H9 (cell line): ENCODE data around the gene UCKL1. TPM values are rescaled to one million over a fixed set of nuclear protein-coding genes. Genes with fewer than 3 reads are reported as not detected.

Experiments
- DNase-seq: peaks from one replicate; pipeline ENCODE4 v3.0.0-alpha.2; 2017
- H2AFZ ChIP-seq: one replicate; pipeline ENCODE4 v1.6.1; 2013; ENCODE audit warnings: mild to moderate bottlenecking, low read length, control low read depth, moderate library complexity
- H2AK5ac ChIP-seq: 2 replicates; pipeline ENCODE4 v1.6.1; 2013; ENCODE audit warnings: low read length, control low read depth, mixed read lengths; ENCODE audit not compliant: insufficient read length
- H2BK120ac ChIP-seq: one replicate; pipeline ENCODE4 v1.6.1; 2013; ENCODE audit warnings: low read depth, mild to moderate bottlenecking, low read length, control low read depth, inconsistent platforms; ENCODE audit not compliant: poor library complexity, severe bottlenecking
- H2BK12ac ChIP-seq: 2 replicates; pipeline ENCODE4 v1.6.1; 2013; ENCODE audit warnings: low read length, control low read depth, mixed read lengths, low read depth; ENCODE audit not compliant: insufficient read length
- H2BK15ac ChIP-seq: 2 replicates; pipeline ENCODE4 v1.6.1; 2013; ENCODE audit warnings: low read depth, low read length, control low read depth
- H2BK20ac ChIP-seq: one replicate; pipeline ENCODE4 v1.6.1; 2013; ENCODE audit warnings: low read depth, mild to moderate bottlenecking, low read length, control low read depth, inconsistent platforms; ENCODE audit not compliant: poor library complexity, severe bottlenecking
- H2BK5ac ChIP-seq: 2 replicates; pipeline ENCODE4 v1.6.1; 2013; ENCODE audit warnings: low read length, control low read depth, mixed read lengths; ENCODE audit not compliant: insufficient read length
- H3K14ac ChIP-seq: 2 replicates; pipeline ENCODE4 v1.6.1; 2013; ENCODE audit warnings: low read length, control low read depth; ENCODE audit not compliant: insufficient read depth
- H3K18ac ChIP-seq: 2 replicates; pipeline ENCODE4 v1.6.1; 2013; ENCODE audit warnings: low read depth, mild to moderate bottlenecking, mixed read lengths, low read length, control low read depth; ENCODE audit not compliant: insufficient read length
- H3K23ac ChIP-seq: 2 replicates; pipeline ENCODE4 v1.6.1; 2013; ENCODE audit warnings: low read length, control low read depth, mixed read lengths, low read depth; ENCODE audit not compliant: insufficient read length
- H3K23me2 ChIP-seq: 2 replicates; pipeline ENCODE4 v1.6.1; 2013; ENCODE audit warnings: low read depth, mild to moderate bottlenecking, mixed read lengths, low read length, control low read depth; ENCODE audit not compliant: insufficient read length, poor library complexity, severe bottlenecking
- H3K27ac ChIP-seq: 2 replicates; pipeline ENCODE4 v1.5.1; 2013; ENCODE audit warnings: low read length, control low read depth, mixed read lengths, low read depth; ENCODE audit not compliant: insufficient read length
- H3K27me3 ChIP-seq: 2 replicates; pipeline ENCODE4 v1.6.1; 2013; ENCODE audit warnings: low read length, control low read depth, inconsistent platforms; ENCODE audit not compliant: insufficient read depth
- H3K4ac ChIP-seq: 2 replicates; pipeline ENCODE4 v1.6.1; 2013; ENCODE audit warnings: low read depth, mild to moderate bottlenecking, control low read depth, inconsistent platforms, low read length, moderate library complexity
- H3K4me1 ChIP-seq: 2 replicates; pipeline ENCODE4 v1.6.1; 2013; ENCODE audit warnings: low read length, control low read depth, inconsistent platforms; ENCODE audit not compliant: insufficient read depth
- H3K4me2 ChIP-seq: 2 replicates; pipeline ENCODE4 v1.6.1; 2013; ENCODE audit warnings: low read length, control low read depth, mixed read lengths; ENCODE audit not compliant: insufficient read length, insufficient read depth
- H3K56ac ChIP-seq: 2 replicates; pipeline ENCODE4 v1.6.1; 2013; ENCODE audit warnings: low read depth, mild to moderate bottlenecking, mixed read lengths, low read length, control low read depth; ENCODE audit not compliant: insufficient read length
- H3K79me1 ChIP-seq: 2 replicates; pipeline ENCODE4 v1.6.1; 2013; ENCODE audit warnings: low read depth, mild to moderate bottlenecking, moderate library complexity, low read length, control low read depth, inconsistent platforms; ENCODE audit not compliant: insufficient read depth, poor library complexity, severe bottlenecking
- H3K79me2 ChIP-seq: 2 replicates; pipeline ENCODE4 v1.6.1; 2013; ENCODE audit warnings: low read length, control low read depth, inconsistent platforms; ENCODE audit not compliant: insufficient read depth
- H3K9ac ChIP-seq: 2 replicates; pipeline ENCODE4 v1.6.1; 2013; ENCODE audit warnings: low read length, control low read depth, mixed read lengths; ENCODE audit not compliant: insufficient read length; ENCODE audit errors: extremely low read depth
- H3K9me3 ChIP-seq: one replicate; pipeline ENCODE4 v1.6.1; 2013; ENCODE audit warnings: low read depth, low read length, inconsistent platforms; ENCODE audit not compliant: control insufficient read depth
- H3T11ph ChIP-seq: one replicate; pipeline ENCODE4 v1.6.1; 2013; ENCODE audit warnings: mild to moderate bottlenecking, low read length, control low read depth, inconsistent platforms
- H4K20me1 ChIP-seq: one replicate; pipeline ENCODE4 v1.6.1; 2013; ENCODE audit not compliant: control insufficient read depth, insufficient read length, insufficient read depth
- H4K5ac ChIP-seq: 2 replicates; pipeline ENCODE4 v1.6.1; 2013; ENCODE audit warnings: low read depth, mild to moderate bottlenecking, mixed read lengths, low read length, control low read depth; ENCODE audit not compliant: insufficient read length
- H4K8ac ChIP-seq: replicated peaks from 2 replicates; pipeline ENCODE4 v1.6.1; 2013; ENCODE audit warnings: low read length, control low read depth, mixed read lengths, low read depth; ENCODE audit not compliant: insufficient read length
- H4K91ac ChIP-seq: 2 replicates; pipeline ENCODE4 v1.6.1; 2013; ENCODE audit warnings: low read depth, mild to moderate bottlenecking, moderate library complexity, mixed read lengths, low read length, control low read depth; ENCODE audit not compliant: insufficient read length
- H3K27ac Mint-ChIP-seq, 3 experiments: 2 replicates in 2 of 3; 3 replicates in 1 of 3; pipeline ENCODE4 v1.8.0; 2020 to 2021; ENCODE audit warnings: mixed read lengths in 3 of 3, mild to moderate bottlenecking in 1 of 3, moderate library complexity in 1 of 3
- H3K27me3 Mint-ChIP-seq: 2 replicates; pipeline ENCODE4 v1.8.0; 2021; ENCODE audit warnings: low read depth, mild to moderate bottlenecking, moderate library complexity, mixed read lengths
- H3K36me3 Mint-ChIP-seq, 3 experiments: 2 replicates in 2 of 3; 3 replicates in 1 of 3; pipeline ENCODE4 v1.8.0; 2020 to 2021; ENCODE audit warnings: low read depth in 3 of 3, mixed read lengths in 3 of 3; ENCODE audit not compliant: insufficient read depth in 1 of 3
- H3K4me1 Mint-ChIP-seq, 2 experiments: 2 replicates each; pipeline ENCODE4 v1.8.0; 2020; ENCODE audit warnings: mixed read lengths in 2 of 2
- H3K4me3 Mint-ChIP-seq, 2 experiments: 2 replicates in 1 of 2; 3 replicates in 1 of 2; pipeline ENCODE4 v1.8.0; 2020 to 2021; ENCODE audit warnings: mild to moderate bottlenecking in 2 of 2, mixed read lengths in 2 of 2, moderate library complexity in 1 of 2
- H3K9me3 Mint-ChIP-seq, 2 experiments: 2 replicates in 1 of 2; 3 replicates in 1 of 2; pipeline ENCODE4 v1.8.0; 2020; ENCODE audit warnings: mild to moderate bottlenecking in 2 of 2, mixed read lengths in 2 of 2, moderate library complexity in 1 of 2
- WGBS: extraction: QIAGEN DNeasy Blood & Tissue Kit; methylation state at CpG from one replicate; pipeline ENCODE4 v1.1.7; 2013; ENCODE audit warnings: missing lambda C conversion rate, low lambda C conversion rate, mixed read lengths; ENCODE audit not compliant: insufficient read length; ENCODE audit errors: extremely low coverage; 5-methylcytosine and 5-hydroxymethylcytosine counted together
- total RNA-seq: library from RNA; stranded (reverse); gene quantifications from 2 replicates; pipeline ENCODE4 v1.2.1, GENCODE V29; 2021
- TF ChIP-seq, protein P1 (sequence below): fragments of 200-600 bp; sonication (generic); conservative IDR thresholded peaks from 3 replicates; pipeline ENCODE4 v1.8.0; 2021; ENCODE audit warnings: antibody characterized with exemption, mild to moderate bottlenecking

Gene UCKL1
- total RNA-seq, 1 experiment from 2014 or later = 40.9 TPM

DNA sequence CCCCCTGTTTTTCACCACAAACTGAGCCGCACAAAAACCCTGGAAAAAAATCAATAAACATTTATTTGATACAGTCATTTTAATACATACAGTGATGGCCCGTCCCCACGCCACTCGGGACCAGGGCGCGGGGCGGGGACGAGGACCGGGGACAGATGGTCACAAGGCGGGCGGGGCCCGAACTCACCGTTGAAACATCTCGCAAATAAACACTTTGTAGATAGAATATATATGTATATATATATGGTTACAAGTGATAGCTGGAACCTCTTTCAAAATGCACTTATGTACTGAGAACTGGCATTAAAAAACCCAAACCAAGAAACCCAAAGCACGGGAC lies 418 bp upstream of the UCKL1 start:
- TF ChIP-seq, protein P1, sequence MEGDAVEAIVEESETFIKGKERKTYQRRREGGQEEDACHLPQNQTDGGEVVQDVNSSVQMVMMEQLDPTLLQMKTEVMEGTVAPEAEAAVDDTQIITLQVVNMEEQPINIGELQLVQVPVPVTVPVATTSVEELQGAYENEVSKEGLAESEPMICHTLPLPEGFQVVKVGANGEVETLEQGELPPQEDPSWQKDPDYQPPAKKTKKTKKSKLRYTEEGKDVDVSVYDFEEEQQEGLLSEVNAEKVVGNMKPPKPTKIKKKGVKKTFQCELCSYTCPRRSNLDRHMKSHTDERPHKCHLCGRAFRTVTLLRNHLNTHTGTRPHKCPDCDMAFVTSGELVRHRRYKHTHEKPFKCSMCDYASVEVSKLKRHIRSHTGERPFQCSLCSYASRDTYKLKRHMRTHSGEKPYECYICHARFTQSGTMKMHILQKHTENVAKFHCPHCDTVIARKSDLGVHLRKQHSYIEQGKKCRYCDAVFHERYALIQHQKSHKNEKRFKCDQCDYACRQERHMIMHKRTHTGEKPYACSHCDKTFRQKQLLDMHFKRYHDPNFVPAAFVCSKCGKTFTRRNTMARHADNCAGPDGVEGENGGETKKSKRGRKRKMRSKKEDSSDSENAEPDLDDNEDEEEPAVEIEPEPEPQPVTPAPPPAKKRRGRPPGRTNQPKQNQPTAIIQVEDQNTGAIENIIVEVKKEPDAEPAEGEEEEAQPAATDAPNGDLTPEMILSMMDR = no peak
- Histone ChIP-seq H2BK12ac (no peak overlapping the region), H3K18ac (no peak overlapping the region), H3K23me2 (peaks cover 14% of the 10 kb centered on the region), H3K56ac (no peak overlapping the region), H3K14ac (no peak overlapping the region), H2AK5ac (no peak overlapping the region), H3K27me3 (no peaks in the 10 kb centered on the region), H2BK120ac (no peak overlapping the region), H4K5ac (no peak overlapping the region), H4K8ac (no peak overlapping the region), H4K91ac (no peak overlapping the region), H2BK20ac (no peak overlapping the region), H3K9ac (peak overlapping the region; percentile 56), H2AFZ (no peak overlapping the region), H3K4me1 (no peaks in the 10 kb centered on the region; the same call in 1 of the 2 replicates), H3K79me2 (peaks cover 15% of the 10 kb centered on the region; the same call in 1 of the 2 replicates), H2BK15ac (no peak overlapping the region), H3K4me2 (peak overlapping the region; percentile 59), H3K79me1 (peaks cover 2% of the 10 kb centered on the region), H3T11ph (no peak overlapping the region), H4K20me1 (no peaks in the 10 kb centered on the region), H2BK5ac (no peak overlapping the region), H3K23ac (no peak overlapping the region), H3K27ac (no peak overlapping the region), H3K4ac (no peak overlapping the region), H3K9me3 (no peaks in the 10 kb centered on the region)
- WGBS = no CpG with 5 or more reads among the region's 15 CpGs
- Mint-ChIP-seq H3K4me3 (peak overlapping the region; percentile 70 to 86), H3K9me3 (no peaks in the 10 kb centered on the region), H3K36me3 (peaks cover 0 to 31% (median 20%) of the 10 kb centered on the region in 3 experiments; a peak in 5 of 7 replicates), H3K4me1 (peaks cover 33 to 35% of the 10 kb centered on the region in 2 experiments), H3K27ac (peak overlapping the region in 1 of 3 experiments; percentile 78; a peak in 2 of 7 replicates), H3K27me3 (no peaks in the 10 kb centered on the region)
- no peak for DNase-seq
